CD1c-positive myeloid dendritic cell (primary cell): ENCODE data around the gene OR4K5.
"Not testable (repeated sequence)": the region's sequence is repeated elsewhere in the genome, so short reads cannot be mapped to it uniquely, and the experiment has no call there.

ENCODE experiments used
- DNase-seq: peaks from one replicate; pipeline ENCODE4 v3.0.0-alpha.2; 2016; ENCODE audit errors: extremely low spot score

The OR4K5 gene, protein sequence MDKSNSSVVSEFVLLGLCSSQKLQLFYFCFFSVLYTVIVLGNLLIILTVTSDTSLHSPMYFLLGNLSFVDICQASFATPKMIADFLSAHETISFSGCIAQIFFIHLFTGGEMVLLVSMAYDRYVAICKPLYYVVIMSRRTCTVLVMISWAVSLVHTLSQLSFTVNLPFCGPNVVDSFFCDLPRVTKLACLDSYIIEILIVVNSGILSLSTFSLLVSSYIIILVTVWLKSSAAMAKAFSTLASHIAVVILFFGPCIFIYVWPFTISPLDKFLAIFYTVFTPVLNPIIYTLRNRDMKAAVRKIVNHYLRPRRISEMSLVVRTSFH

DNA sequence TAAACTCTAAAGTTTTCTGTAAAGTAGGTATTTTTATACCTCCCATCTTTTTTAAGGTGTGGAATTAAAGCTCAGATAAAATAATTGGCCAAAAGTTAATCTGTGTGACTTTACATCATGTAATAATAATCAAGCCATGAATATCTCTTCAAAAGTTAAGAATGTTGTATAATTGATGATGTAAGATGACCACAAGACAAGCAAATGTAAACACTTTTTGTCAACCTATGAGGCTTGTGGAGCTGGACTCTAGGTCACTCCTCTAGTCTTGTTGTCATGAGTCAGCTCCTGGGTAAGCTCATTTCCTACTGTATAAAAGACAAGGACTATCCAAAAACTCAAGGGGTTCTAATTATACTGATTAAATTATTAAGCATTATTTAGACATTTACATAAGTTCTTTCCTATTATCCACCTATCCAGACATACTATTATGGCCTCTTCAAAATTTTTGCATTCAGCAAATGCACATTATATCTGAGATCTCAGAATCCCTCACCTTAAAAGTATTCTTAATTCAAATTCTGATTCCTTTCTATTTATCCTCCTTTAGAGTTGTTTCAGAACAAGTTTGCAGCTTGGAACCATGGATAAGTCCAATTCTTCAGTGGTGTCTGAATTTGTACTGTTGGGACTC, at the start of gene OR4K5:
Gene OR4K5, plus strand, starts transcription at position 587 of the 637 bp plus-strand sequence. Its CDS starts 0 bp downstream, at position 587.
- DNase-seq = no peak

DNA sequence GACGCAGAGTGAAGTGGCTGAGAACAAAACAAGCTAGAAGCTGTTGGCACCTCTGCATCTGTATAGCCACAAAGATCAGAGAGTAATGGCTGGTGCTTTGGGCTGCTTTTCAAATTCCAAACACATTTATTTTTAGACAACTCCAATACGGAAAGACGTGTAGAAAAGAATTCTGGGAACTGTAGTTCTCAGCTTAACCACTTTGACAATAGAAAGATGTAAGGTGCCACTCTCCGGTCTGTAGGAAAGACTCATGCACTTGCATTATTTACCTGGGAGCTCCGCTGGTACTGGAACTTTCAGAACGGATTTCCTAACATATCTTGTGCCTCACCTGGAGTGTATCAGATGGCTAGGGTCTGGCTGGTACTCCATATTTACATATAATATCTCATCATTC, 47.2 kb upstream of the OR4K5 start:
- DNase-seq = no peak

DNA sequence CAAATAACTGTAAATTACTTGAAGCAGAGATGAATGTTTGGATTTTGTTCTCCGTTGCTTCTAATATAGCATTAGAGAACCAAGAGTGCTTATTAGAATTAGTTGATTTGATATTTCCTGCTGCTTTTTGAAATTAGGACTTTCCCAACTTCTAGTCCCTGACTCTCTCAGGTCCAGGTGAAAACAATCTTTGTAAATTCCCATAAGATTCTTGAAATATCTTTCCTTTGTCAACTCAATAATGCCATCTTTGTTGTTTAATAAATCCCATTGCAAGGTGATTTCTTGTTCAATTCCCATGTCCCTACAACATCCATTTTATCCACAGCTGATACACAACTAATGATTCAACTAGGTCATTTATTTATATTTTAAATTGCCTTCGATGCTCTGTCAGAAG, 45.6 kb upstream of the OR4K5 start, which contains the start of gene OR4K2:
Gene OR4K2, plus strand, starts transcription at position 301 of the 400 bp plus-strand sequence. CDS start 1,126 bp downstream, outside the sequence.
- DNase-seq = no peak

DNA sequence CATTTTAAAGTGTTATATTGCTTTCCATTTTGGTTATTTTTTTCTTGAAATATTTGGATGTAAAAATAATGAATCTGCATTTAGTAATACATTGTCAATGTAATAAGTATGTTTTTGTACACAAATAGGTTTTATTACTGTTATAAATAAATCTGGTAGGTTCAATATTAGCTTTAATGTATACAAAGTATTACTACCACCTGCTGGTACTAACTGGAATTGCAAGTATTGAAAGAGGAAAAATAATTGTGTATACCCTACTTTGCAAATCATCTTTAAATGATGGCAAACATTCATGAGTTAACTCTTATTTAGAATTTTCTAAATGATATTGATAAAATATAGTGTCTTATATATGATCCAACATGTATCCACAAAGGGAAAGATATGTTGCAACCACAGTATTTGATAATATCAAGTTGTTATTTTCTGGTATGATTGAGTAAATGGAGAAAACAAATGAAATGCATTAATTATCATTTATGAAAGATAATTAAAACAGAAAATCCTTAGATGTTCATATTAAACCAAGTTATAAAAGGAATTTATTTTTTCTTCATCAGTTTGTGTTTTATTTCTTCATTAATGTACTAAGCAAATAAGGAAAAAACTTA, 42.3 kb upstream of the OR4K5 start:
- DNase-seq = peak; percentile 21

DNA sequence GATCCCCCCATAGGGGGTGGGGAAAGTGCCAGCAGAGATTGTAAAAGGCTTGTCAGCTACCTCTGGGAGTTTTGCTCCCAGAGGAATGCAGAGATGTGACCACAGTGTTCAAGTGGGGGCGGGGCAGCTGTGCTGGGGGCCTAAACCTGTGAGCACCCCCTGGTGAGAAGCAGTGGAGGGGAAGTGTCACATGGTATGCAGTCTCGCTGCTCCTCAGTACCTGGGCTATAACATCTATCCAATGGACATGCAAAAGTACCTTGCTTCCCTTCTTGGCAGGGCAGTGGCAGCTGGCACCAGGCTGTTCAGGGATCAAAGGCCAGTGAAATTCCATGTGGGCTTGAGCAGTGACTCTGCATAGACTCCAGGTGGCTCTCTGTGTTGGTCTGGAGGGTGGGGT, 25.1 kb upstream of the OR4K5 start:
- DNase-seq = no peak

DNA sequence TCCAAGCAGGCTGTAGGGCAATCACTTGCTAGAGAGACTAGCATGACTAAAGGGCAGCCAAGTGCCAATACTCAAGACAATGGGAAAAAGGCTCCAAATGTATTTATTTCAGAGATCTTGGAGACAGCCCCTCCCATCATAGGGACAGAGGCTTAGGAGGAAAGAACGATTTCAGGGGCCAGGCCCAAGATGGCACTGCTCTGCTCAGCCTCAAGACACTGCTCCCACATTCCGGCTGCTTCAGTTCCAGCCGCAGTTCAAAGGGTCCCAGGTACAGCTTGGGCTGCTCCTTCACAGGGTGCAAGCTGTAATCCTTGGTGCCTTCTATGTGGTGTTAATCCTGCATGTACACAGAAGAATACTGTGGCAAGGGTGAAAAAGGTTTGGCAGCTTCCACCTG, 19.4 kb upstream of the OR4K5 start:
- no peak for DNase-seq

DNA sequence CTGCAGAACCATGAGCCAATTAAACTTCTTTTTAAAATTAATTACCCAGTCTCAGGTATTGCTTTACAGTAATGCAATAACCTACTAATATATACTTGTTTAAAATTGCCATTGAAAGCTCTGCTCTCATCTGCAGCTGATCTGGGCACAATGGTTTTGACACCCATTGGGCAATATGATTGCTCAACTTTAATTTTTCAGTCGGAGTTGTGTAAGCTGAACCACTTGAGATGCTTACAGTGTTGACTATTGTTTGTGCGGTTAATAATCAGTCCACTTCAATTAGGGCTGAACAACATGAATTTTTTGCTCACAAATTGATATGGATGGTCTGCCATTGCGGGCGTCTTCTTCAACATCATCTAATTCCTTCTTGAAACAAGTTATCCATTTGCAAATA, 18.0 kb upstream of the OR4K5 start:
- DNase-seq = no peak

DNA sequence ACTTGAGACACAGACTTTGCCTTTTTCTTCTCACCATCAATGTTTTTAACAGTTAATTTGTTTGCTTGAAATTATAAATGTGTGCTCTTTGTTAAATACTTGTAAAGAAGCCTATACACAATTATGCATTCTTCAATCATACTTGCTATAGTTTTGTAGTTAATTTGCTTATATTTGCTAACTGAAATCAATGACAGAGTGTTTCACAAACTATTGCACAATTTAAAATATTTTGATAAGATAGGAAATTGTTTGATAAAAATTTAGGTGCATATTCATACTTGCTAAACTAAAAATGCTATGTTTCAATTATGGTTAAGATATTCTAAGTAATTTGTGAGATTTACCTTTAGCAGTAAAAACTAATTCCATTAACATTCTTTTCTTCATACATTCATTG, 13.7 kb upstream of the OR4K5 start:
- no peak for DNase-seq

DNA sequence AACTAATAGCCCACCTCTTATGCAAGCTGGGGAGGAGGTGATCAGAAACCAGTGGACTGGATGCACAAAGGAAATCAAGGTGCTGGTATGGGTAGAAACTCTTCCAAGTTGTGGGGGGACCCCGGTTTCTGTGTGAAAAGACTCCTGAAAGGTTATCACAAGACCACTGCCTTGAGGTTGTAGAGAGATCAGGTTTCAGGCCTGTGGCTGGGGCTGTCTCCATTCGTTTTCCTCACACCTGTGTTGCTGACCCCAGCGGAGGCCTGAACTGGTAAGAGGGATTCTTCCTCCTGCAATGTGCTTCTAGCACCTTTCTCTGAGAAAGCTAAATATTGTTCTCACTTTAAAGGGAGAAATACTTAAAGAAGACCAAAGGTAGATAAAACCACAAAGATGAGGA, 9.3 kb upstream of the OR4K5 start:
- DNase-seq = no peak

DNA sequence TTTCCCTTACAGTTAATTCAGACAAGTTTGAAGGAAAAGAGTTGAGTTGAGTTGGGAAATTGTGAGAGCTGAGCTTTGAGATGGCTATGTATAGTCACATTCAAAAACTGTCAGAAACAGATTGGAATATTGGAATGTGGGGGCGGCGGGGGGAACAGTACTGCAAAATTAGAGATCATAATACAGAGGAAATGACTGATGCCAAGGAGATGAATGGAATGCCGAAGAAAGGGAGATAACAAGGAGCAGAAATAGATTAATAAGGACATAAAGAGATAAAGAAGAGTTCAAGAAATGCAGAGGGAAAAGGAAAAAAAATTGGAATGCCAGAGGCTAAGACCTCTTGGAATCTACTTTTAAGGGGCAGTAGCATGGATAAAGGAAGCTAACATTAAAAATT, 3.2 kb upstream of the OR4K5 start:
- no peak for DNase-seq

DNA sequence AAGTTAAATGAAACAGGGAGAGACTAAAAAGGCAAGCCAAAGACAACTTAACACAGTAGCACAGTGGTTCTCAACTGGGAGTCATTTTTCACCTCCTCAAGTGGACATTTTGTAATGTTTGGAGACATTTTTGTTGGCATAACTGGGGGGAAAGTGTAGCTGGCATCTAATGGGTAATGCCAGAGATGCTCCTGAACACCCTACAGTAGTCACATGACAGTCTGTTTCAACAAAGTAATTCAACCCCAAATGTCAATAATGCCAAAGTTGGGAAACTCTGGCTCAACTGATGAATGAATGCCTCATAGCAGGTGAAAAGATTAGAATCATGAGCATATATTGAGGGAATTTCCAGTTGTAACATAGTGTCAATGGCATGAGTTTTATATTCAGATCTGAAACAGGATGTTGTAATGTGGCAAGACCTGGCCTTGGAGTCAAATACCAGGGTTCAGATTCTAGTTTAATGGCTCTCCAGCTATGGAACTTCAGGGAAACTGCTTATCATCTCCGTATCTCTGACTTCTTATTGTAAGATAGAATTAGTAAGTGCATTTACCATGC, 2.4 kb upstream of the OR4K5 start:
- DNase-seq = no peak

DNA sequence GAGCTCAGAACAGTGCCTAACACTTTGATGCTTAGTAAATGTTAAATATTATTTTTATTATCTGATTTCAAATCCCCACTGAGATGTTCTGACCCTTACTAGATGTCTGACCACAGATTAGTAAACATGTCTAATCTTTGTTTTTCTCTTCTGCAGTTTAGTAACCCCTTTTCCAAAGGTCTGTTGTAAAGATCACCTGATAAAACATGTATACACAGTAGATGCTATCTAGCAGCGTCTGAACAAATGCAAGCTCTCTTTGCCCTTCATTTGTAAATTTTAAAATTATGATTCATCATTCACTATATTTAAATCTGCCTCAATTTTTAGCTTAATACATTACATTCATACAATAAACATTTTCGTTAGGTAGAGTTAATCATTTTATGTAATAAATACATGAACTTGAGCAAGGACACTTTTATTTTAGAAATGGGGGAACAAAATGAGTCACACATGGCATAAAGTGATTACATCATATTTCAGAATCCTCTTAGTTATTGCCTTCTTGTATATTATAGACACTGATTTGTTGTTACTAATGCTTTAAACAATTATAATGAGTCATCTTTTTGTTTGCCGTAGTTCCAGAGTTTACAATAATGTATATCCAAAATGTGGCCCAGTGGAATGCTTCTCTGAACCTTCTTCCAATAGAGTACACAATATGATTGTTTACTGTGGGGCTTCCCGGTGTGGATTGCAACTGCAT, 1.7 kb upstream of the OR4K5 start:
- DNase-seq = no peak

DNA sequence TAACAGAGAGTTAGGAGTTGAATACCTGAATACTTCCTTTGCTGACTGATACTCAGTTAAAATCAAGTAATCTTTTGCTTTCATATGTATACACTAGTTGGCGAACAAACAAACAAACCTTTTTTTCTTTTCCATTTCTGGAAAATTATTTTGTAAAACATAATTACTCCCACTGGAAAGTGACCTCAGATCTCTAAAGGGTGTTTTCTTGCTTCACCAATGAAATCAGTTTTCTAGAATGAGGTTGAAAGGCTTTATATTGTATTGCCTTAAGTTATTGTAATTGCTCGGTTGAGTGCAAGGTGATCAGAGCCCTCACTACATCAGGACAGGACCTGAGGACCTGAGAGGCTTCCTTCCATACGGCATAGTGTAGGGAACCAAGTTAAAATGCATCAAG, 10.2 kb downstream of the OR4K5 start, which contains the start of gene OR4K1:
Gene OR4K1, plus strand, starts transcription at position 301 of the 400 bp plus-strand sequence. CDS start 4,750 bp downstream, outside the sequence.
- DNase-seq = no peak

DNA sequence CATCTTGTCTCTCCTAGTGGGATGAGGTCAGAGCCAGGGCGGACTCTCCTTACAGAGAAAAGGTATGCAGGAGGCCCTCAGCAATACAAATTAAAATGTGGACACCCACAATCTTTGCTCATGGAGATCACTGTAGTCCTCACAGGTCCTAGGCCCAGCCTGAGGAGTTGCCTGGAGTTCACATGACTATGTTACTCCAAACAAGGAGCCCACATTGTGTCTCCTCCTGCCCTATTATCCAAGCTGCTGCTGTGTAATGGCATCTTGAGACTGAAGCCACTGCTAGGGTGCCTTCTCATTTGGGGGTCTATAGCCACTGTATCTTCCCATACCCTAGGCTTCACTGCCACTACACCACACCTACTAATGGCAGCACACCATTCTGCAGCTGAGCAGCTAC, 21.3 kb downstream of the OR4K5 start:
- no peak for DNase-seq

DNA sequence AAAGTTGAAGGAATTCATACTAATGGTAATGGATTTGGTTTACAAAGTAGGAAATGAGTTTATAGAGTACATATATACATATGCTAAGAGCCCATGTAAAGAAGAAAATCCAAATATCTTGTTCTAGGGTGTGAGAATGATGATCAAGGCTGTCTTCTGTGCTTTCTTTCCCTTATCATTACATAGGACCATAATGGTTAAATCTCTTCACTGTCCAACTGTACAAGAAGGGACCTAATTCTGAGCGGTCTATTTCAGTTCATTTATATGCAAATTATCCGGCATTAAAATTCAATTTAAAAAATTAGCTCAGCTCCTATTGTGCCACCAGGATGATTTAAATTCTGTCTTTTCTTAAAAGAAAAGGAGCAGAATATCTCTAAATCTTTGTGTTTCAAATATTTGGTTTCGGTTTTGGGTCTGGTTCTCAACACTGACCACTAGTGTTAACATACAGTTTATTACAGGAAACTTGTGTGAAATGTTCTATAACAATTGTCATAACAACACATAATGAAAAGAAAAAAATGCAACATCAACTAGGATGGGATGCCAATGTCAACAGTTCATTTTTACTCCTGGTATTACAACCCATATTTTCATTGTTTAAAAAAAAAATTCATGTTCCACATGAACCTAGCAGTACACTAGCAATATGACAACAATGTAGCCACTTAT, 27.1 kb downstream of the OR4K5 start:
- DNase-seq = no peak

DNA sequence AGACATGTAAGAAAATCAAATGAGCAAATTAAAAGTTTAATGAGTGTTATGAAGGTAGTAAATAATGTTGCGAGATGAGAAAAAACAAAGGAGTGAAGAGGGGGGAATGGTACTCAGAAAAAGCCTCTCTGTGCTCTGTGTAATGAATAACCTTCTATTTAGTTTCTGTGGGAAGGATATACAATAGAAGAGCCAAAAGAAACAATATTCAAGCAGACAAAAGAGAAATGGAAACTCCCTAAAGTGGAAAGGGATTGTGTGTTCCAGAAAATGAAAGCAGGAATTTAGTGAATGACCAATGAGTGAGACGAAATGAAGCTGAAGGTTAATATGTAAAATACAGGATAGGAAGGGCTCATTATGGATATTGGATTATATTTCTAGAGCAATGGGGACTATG, 28.8 kb downstream of the OR4K5 start:
- no peak for DNase-seq

DNA sequence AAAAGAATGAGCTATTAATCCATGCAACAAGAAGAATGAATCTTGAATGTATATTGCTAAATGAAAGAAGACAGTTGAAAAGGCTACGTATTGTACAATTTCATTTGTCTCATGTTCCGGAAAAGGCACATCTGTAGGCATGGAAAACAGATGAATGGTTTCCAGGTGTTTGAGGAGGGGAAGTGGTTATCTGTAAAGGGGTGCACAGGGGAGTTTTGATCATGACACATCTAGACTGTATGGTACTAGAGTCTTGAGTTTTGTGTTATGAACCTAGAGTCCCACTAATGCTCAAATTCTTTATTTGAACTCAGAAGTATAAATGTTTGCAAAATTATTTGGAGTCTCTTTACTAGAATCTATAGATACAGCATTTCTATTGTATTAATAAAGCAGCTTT, 49.3 kb downstream of the OR4K5 start:
- DNase-seq = not testable (repeated sequence)
